Liver (tissue), 9 donors: ENCODE data around the gene SPTBN2. TPM values are rescaled to one million over a fixed set of nuclear protein-coding genes. Genes with fewer than 3 reads are reported as not detected.

Experiments used
- DNase-seq: peaks from one replicate; pipeline ENCODE4 v3.0.0-alpha.2; 2017; ENCODE audit warnings: low spot score
- H3K27ac ChIP-seq, 2 donors: one replicate each; pipeline ENCODE4 v1.7.0; 2013; ENCODE audit warnings: inconsistent platforms in 2 of 2, low read length in 2 of 2, control low read depth in 1 of 2, low read depth in 1 of 2, mild to moderate bottlenecking in 1 of 2
- H3K27me3 ChIP-seq, 4 donors: one replicate each; pipeline versions ENCODE4 v1.6.1 to v1.7.0; 2013; ENCODE audit warnings: low read length in 3 of 4, inconsistent platforms in 1 of 4, mild to moderate bottlenecking in 1 of 4, moderate library complexity in 1 of 4; ENCODE audit not compliant: control insufficient read depth in 4 of 4, insufficient read depth in 4 of 4
- H3K36me3 ChIP-seq, 4 donors: one replicate each; pipeline versions ENCODE4 v1.6.1 to v1.7.0; 2013; ENCODE audit warnings: low read length in 3 of 4, mild to moderate bottlenecking in 3 of 4, low read depth in 1 of 4, moderate library complexity in 1 of 4; ENCODE audit not compliant: control insufficient read depth in 4 of 4, insufficient read depth in 3 of 4
- H3K4me1 ChIP-seq, 4 donors: one replicate each; pipeline versions ENCODE4 v1.6.1 to v1.7.0; 2013; ENCODE audit warnings: low read length in 3 of 4, mild to moderate bottlenecking in 3 of 4, moderate library complexity in 1 of 4; ENCODE audit not compliant: control insufficient read depth in 4 of 4, insufficient read depth in 4 of 4
- H3K4me3 ChIP-seq, 3 donors: one replicate each; pipeline versions ENCODE4 v1.6.1 to v1.7.0; 2013; ENCODE audit warnings: low read length in 3 of 3, control low read depth in 1 of 3, low read depth in 1 of 3, mild to moderate bottlenecking in 1 of 3
- H3K9ac ChIP-seq, 2 donors: one replicate each; pipeline ENCODE4 v1.7.0; 2013; ENCODE audit warnings: low read length in 2 of 2, mild to moderate bottlenecking in 2 of 2, moderate library complexity in 2 of 2, control low read depth in 1 of 2, low read depth in 1 of 2
- H3K9me3 ChIP-seq, 4 donors: one replicate each; pipeline versions ENCODE4 v1.6.1 to v1.7.0; 2013; ENCODE audit warnings: low read length in 3 of 4; ENCODE audit not compliant: control insufficient read depth in 4 of 4
- EGR1 ChIP-seq, 2 donors: IDR thresholded peaks; 2 replicates each; pipeline ENCODE4 v1.6.1; 2016 to 2018; ENCODE audit warnings: antibody characterized with exemption in 2 of 2, low read depth in 2 of 2
- FOXA1 ChIP-seq: IDR thresholded peaks from 2 replicates; pipeline ENCODE4 v1.6.1; 2016; ENCODE audit warnings: antibody characterized with exemption
- FOXA2 ChIP-seq: IDR thresholded peaks from 2 replicates; pipeline ENCODE4 v1.6.1; 2016; ENCODE audit warnings: antibody characterized with exemption
- HNF4A ChIP-seq, 2 donors: conservative IDR thresholded peaks; 2 replicates each; pipeline ENCODE4 v1.6.1; 2016; ENCODE audit warnings: antibody characterized with exemption in 2 of 2, mild to moderate bottlenecking in 2 of 2
- NR2F2 ChIP-seq: IDR thresholded peaks from 2 replicates; pipeline ENCODE4 v1.6.1; 2016; ENCODE audit warnings: antibody characterized with exemption
- RXRA ChIP-seq, 2 donors: IDR thresholded peaks; 2 replicates each; pipeline ENCODE4 v1.6.1; 2017 to 2018; ENCODE audit warnings: antibody characterized with exemption in 2 of 2, mild to moderate bottlenecking in 1 of 2
- SP1 ChIP-seq: IDR thresholded peaks from 2 replicates; pipeline ENCODE4 v1.6.1; 2018; ENCODE audit warnings: antibody characterized with exemption, mild to moderate bottlenecking
- TAF1 ChIP-seq: conservative IDR thresholded peaks from 2 replicates; pipeline ENCODE4 v1.6.1; 2016; ENCODE audit warnings: antibody characterized with exemption, mild to moderate bottlenecking
- YY1 ChIP-seq: IDR thresholded peaks from 2 replicates; pipeline ENCODE4 v1.6.1; 2016; ENCODE audit warnings: antibody characterized with exemption, mild to moderate bottlenecking
- WGBS: extraction: QIAGEN DNeasy Blood & Tissue Kit; methylation state at CpG from one replicate; pipeline ENCODE4 v1.1.7; 2013; 5-methylcytosine and 5-hydroxymethylcytosine counted together
- polyA plus RNA-seq, 2 donors: library from polyadenylated mRNA; stranded (reverse) in 1 of 2; unstranded in 1 of 2; fragments of 200-250 nt in 1 of 2; fragments of >200 nt in 1 of 2; fragmentation: Nextera tagmentation in 1 of 2; extraction: Ambion mirVana in 1 of 2; gene quantifications; one replicate each; pipeline versions ENCODE4 v1.2.1 to v1.2.3, GENCODE V29; 2013 to 2015
- total RNA-seq, 2 donors: library from RNA; depleted of rRNA; stranded (reverse); fragments of >200 nt; gene quantifications; one replicate each; pipeline ENCODE4 v1.2.3, GENCODE V29; 2014
- TF ChIP-seq, protein P1 (sequence below): IDR thresholded peaks from 2 replicates; pipeline ENCODE4 v1.6.1; 2016; ENCODE audit warnings: antibody characterized with exemption
- TF ChIP-seq, protein P2 (sequence below): IDR thresholded peaks from 2 replicates; pipeline ENCODE4 v1.6.1; 2016; ENCODE audit warnings: antibody characterized with exemption
- TF ChIP-seq, protein P3 (sequence below): IDR thresholded peaks from 2 replicates; pipeline ENCODE4 v1.6.1; 2016; ENCODE audit warnings: antibody characterized with exemption, mild to moderate bottlenecking
- donor health status: healthy.
- donor health status: healthy.
- donor health status: healthy.
- donor health status: healthy.
- donor health status: healthy.

The SPTBN2 gene
- total and polyA plus RNA-seq, 4 donors = 9.6 to 103 (median 22.6) TPM

DNA sequence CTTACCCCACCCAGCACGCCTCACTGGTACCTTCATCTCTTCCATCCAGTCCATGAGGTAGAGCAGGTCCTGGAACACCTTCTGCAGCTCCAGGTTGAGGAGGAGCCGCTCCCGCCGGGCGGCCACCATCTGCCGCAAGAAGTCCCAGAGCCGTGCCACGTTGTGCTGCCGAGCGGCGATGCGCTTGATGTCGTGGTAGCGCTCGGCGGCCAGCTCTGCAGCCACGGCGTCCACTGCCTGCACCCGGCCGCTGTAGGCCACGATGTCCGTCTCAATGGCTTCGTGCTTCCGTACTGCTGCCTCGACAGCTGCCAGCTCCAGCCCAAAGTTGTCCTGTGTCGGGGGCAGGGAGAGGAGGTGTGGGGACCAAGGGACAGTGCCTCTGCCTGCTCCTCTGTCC lies 21.5 kb downstream of the SPTBN2 start:
- TF ChIP-seq HNF4A (conservative IDR thresholded peaks at IDR 0.05) (no peak), RXRA (IDR thresholded peaks at IDR 0.05) (no peak), TAF1 (no peak)
- TF ChIP-seq, protein P1, sequence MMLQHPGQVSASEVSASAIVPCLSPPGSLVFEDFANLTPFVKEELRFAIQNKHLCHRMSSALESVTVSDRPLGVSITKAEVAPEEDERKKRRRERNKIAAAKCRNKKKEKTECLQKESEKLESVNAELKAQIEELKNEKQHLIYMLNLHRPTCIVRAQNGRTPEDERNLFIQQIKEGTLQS = no peak
- TF ChIP-seq, protein P2, sequence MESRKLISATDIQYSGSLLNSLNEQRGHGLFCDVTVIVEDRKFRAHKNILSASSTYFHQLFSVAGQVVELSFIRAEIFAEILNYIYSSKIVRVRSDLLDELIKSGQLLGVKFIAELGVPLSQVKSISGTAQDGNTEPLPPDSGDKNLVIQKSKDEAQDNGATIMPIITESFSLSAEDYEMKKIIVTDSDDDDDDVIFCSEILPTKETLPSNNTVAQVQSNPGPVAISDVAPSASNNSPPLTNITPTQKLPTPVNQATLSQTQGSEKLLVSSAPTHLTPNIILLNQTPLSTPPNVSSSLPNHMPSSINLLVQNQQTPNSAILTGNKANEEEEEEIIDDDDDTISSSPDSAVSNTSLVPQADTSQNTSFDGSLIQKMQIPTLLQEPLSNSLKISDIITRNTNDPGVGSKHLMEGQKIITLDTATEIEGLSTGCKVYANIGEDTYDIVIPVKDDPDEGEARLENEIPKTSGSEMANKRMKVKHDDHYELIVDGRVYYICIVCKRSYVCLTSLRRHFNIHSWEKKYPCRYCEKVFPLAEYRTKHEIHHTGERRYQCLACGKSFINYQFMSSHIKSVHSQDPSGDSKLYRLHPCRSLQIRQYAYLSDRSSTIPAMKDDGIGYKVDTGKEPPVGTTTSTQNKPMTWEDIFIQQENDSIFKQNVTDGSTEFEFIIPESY = no peak
- TF ChIP-seq, protein P3, sequence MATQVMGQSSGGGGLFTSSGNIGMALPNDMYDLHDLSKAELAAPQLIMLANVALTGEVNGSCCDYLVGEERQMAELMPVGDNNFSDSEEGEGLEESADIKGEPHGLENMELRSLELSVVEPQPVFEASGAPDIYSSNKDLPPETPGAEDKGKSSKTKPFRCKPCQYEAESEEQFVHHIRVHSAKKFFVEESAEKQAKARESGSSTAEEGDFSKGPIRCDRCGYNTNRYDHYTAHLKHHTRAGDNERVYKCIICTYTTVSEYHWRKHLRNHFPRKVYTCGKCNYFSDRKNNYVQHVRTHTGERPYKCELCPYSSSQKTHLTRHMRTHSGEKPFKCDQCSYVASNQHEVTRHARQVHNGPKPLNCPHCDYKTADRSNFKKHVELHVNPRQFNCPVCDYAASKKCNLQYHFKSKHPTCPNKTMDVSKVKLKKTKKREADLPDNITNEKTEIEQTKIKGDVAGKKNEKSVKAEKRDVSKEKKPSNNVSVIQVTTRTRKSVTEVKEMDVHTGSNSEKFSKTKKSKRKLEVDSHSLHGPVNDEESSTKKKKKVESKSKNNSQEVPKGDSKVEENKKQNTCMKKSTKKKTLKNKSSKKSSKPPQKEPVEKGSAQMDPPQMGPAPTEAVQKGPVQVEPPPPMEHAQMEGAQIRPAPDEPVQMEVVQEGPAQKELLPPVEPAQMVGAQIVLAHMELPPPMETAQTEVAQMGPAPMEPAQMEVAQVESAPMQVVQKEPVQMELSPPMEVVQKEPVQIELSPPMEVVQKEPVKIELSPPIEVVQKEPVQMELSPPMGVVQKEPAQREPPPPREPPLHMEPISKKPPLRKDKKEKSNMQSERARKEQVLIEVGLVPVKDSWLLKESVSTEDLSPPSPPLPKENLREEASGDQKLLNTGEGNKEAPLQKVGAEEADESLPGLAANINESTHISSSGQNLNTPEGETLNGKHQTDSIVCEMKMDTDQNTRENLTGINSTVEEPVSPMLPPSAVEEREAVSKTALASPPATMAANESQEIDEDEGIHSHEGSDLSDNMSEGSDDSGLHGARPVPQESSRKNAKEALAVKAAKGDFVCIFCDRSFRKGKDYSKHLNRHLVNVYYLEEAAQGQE = no peak
- no peak overlapping the region for H3K27ac ChIP-seq
- H3K4me3 ChIP-seq = no peak overlapping the region
- no peaks in the 10 kb centered on the region for H3K27me3 ChIP-seq
- DNase-seq = no peak
- WGBS = 97% methylated on average over 26 of the region's 26 CpGs
- H3K9me3 ChIP-seq = no peaks in the 10 kb centered on the region
- H3K36me3 ChIP-seq = peaks cover 11 to 50% (median 27%) of the 10 kb centered on the region in 4 donors
- peaks cover 0 to 2% (median 0%) of the 10 kb centered on the region in 4 donors for H3K4me1 ChIP-seq
- H3K9ac ChIP-seq = no peak overlapping the region

DNA sequence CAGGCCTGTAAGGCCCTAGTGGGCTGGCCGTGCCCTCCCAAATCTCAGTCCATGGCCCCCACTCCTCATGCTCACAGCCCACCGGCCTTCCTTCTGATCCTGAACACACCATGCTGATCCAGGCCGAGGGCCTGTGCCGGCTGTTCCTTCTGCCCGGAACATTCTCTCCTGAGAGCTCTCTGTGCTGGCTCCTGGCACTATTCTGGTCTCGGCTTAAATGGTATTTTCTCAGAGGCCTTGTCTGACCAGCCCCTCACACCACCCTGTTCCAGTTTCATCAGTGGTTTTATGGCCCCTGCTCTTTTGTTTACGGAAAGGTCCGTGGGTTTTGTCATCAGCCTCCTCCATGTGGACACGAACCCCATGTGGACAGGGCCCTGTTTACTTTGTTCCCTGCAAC lies 22.0 kb downstream of the SPTBN2 start:
- Histone ChIP-seq H3K4me3 (no peak overlapping the region), H3K27me3 (no peaks in the 10 kb centered on the region), H3K27ac (no peak overlapping the region), H3K9me3 (no peaks in the 10 kb centered on the region), H3K9ac (no peak overlapping the region), H3K4me1 (peaks cover 0 to 7% (median 4%) of the 10 kb centered on the region in 4 donors), H3K36me3 (peaks cover 11 to 49% (median 26%) of the 10 kb centered on the region in 4 donors)
- 87% methylated on average over 9 of the region's 9 CpGs for WGBS
- TF ChIP-seq NR2F2 = no peak
- TF ChIP-seq YY1 = no peak
- TF ChIP-seq SP1 = no peak
- TF ChIP-seq, protein P3 = no peak
- no peak for TF ChIP-seq EGR1 (IDR thresholded peaks at IDR 0.05; ENCODE audit: low read depth in 2 of 2)
- TF ChIP-seq RXRA (IDR thresholded peaks at IDR 0.05) = no peak
- no peak for TF ChIP-seq TAF1
- no peak for TF ChIP-seq FOXA2
- no peak for TF ChIP-seq FOXA1
- no peak for DNase-seq
